CD14-positive monocyte (primary cell): ENCODE results near the gene DLGAP1. TPM values are rescaled to one million over a fixed set of nuclear protein-coding genes. Genes with fewer than 3 reads are reported as not detected.

ENCODE experiments used
- DNase-seq, 3 donors: peaks; one replicate each; pipeline ENCODE4 v3.0.0-alpha.2; 2011 to 2022
- H2AFZ ChIP-seq: 2 replicates; pipeline ENCODE4 v1.6.0; 2012; ENCODE audit warnings: mild to moderate bottlenecking, low read depth, low read length, inconsistent platforms; ENCODE audit not compliant: insufficient read depth, poor library complexity, severe bottlenecking
- H3K27ac ChIP-seq, 2 donors: 1 replicate in 1 of 2; 2 replicates in 1 of 2; pipeline ENCODE4 v1.5.1; 2012 to 2013; ENCODE audit warnings: low read length in 2 of 2, control low read depth in 1 of 2, inconsistent platforms in 1 of 2, low read depth in 1 of 2, mild to moderate bottlenecking in 1 of 2
- H3K27me3 ChIP-seq, 2 donors: one replicate each; pipeline versions ENCODE4 v1.6.0 to v1.6.1; 2011 to 2013; ENCODE audit warnings: low read length in 2 of 2; ENCODE audit not compliant: control insufficient read depth in 2 of 2, insufficient read depth in 2 of 2
- H3K36me3 ChIP-seq, 2 donors: replicated peaks in 1 of 2; 1 replicate in 1 of 2; 2 replicates in 1 of 2; pipeline versions ENCODE4 v1.5.1 to v1.6.1; 2012 to 2013; ENCODE audit warnings: low read length in 2 of 2, control low read depth in 1 of 2, inconsistent platforms in 1 of 2, mild to moderate bottlenecking in 1 of 2; ENCODE audit not compliant: insufficient read depth in 2 of 2, control insufficient read depth in 1 of 2
- H3K4me1 ChIP-seq, 2 donors: 1 replicate in 1 of 2; 2 replicates in 1 of 2; pipeline versions ENCODE4 v1.5.1 to v1.6.1; 2012 to 2013; ENCODE audit warnings: low read length in 2 of 2, control low read depth in 1 of 2, inconsistent platforms in 1 of 2, mild to moderate bottlenecking in 1 of 2, moderate library complexity in 1 of 2; ENCODE audit not compliant: insufficient read depth in 2 of 2, control insufficient read depth in 1 of 2
- H3K4me2 ChIP-seq: replicated peaks from 2 replicates; pipeline ENCODE3; 2012; ENCODE audit warnings: low read length, moderate library complexity, mild to moderate bottlenecking; ENCODE audit not compliant: poor library complexity, severe bottlenecking; ENCODE audit errors: extremely low read depth
- H3K4me3 ChIP-seq, 3 experiments: fragments of 200-600 bp in 1 of 3; sonication (generic) in 1 of 3; replicated peaks in 1 of 3; 1 replicate in 2 of 3; 2 replicates in 1 of 3; pipeline ENCODE4 v1.5.1; 2011 to 2013; ENCODE audit warnings: low read length in 3 of 3, mild to moderate bottlenecking in 3 of 3, control low read depth in 2 of 3, low read depth in 2 of 3, inconsistent platforms in 1 of 3, moderate library complexity in 1 of 3
- H3K79me2 ChIP-seq: 2 replicates; pipeline ENCODE4 v1.6.0; 2012; ENCODE audit warnings: mild to moderate bottlenecking, control low read depth, inconsistent platforms, low read length, moderate library complexity; ENCODE audit not compliant: insufficient read depth
- H3K9ac ChIP-seq: 2 replicates; pipeline ENCODE4 v1.6.0; 2017; ENCODE audit warnings: low read length, mild to moderate bottlenecking; ENCODE audit not compliant: insufficient read depth, poor library complexity, severe bottlenecking
- H3K9me3 ChIP-seq, 2 donors: replicated peaks in 1 of 2; 1 replicate in 1 of 2; 2 replicates in 1 of 2; pipeline versions ENCODE4 v1.5.1 to v1.6.1; 2012 to 2013; ENCODE audit warnings: low read length in 2 of 2, control low read depth in 1 of 2; ENCODE audit not compliant: control insufficient read depth in 1 of 2, insufficient read depth in 1 of 2
- H4K20me1 ChIP-seq: 2 replicates; pipeline ENCODE4 v1.6.0; 2012; ENCODE audit warnings: mild to moderate bottlenecking, low read length, control low read depth, moderate library complexity; ENCODE audit not compliant: insufficient read depth
- H3K27ac Mint-ChIP-seq, 7 donors: one replicate each; pipeline ENCODE4 v1.8.0; 2020; ENCODE audit warnings: mild to moderate bottlenecking in 7 of 7, mixed read lengths in 7 of 7, moderate library complexity in 6 of 7, inconsistent platforms in 2 of 7
- H3K27me3 Mint-ChIP-seq, 3 donors: one replicate each; pipeline ENCODE4 v1.8.0; 2021 to 2022; ENCODE audit warnings: low read depth in 3 of 3, mild to moderate bottlenecking in 3 of 3, mixed read lengths in 3 of 3, moderate library complexity in 3 of 3, inconsistent platforms in 1 of 3
- H3K36me3 Mint-ChIP-seq, 2 donors: one replicate each; pipeline ENCODE4 v1.8.0; 2020; ENCODE audit warnings: mixed read lengths in 2 of 2, inconsistent platforms in 1 of 2, mild to moderate bottlenecking in 1 of 2
- H3K4me1 Mint-ChIP-seq: one replicate; pipeline ENCODE4 v1.8.0; 2020; ENCODE audit warnings: mild to moderate bottlenecking, mixed read lengths
- H3K4me3 Mint-ChIP-seq, 2 donors: one replicate each; pipeline ENCODE4 v1.8.0; 2020; ENCODE audit warnings: mild to moderate bottlenecking in 2 of 2, mixed read lengths in 2 of 2, moderate library complexity in 1 of 2
- H3K9me3 Mint-ChIP-seq, 7 donors: one replicate each; pipeline ENCODE4 v1.8.0; 2020 to 2022; ENCODE audit warnings: mixed read lengths in 7 of 7, mild to moderate bottlenecking in 6 of 7, moderate library complexity in 6 of 7, inconsistent platforms in 2 of 7
- WGBS: methylation state at CpG from one replicate; pipeline ENCODE4 v1.1.5; 2013; ENCODE audit warnings: missing lambda C conversion rate; ENCODE audit not compliant: insufficient coverage; 5-methylcytosine and 5-hydroxymethylcytosine counted together
- intact Hi-C, 2 donors: fragments of 100-400 bp; cut with micrococcal nuclease; formaldehyde crosslinking; loops; one replicate each; pipeline versions ENCODE4 v1.15.0 to v1.15.1; 2023
- polyA plus RNA-seq, 3 donors: library from polyadenylated mRNA; depleted of rRNA in 1 of 3; unstranded in 2 of 3; stranded (reverse) in 1 of 3; fragments of 300-500 nt in 2 of 3; fragments of >200 nt in 1 of 3; fragmentation: Illumina TruSeq in 2 of 3; gene quantifications; 1 replicate in 2 of 3; 2 replicates in 1 of 3; pipeline ENCODE4 v1.2.3, GENCODE V29; 2012 to 2021
- TF ChIP-seq, protein P1 (sequence below): fragments of 200-600 bp; IDR thresholded peaks from one replicate; pipeline ENCODE4 v1.8.0; 2022; ENCODE audit warnings: antibody characterized with exemption, mild to moderate bottlenecking

The DLGAP1 gene
- polyA plus RNA-seq, 3 donors: 0.09 to 0.42 TPM; not detected in 1

GRCh38 chr18:3554811-3555427, 900.2 kb downstream of the DLGAP1 start:
- WGBS: no CpG with 5 or more reads among the region's 2 CpGs

DNA sequence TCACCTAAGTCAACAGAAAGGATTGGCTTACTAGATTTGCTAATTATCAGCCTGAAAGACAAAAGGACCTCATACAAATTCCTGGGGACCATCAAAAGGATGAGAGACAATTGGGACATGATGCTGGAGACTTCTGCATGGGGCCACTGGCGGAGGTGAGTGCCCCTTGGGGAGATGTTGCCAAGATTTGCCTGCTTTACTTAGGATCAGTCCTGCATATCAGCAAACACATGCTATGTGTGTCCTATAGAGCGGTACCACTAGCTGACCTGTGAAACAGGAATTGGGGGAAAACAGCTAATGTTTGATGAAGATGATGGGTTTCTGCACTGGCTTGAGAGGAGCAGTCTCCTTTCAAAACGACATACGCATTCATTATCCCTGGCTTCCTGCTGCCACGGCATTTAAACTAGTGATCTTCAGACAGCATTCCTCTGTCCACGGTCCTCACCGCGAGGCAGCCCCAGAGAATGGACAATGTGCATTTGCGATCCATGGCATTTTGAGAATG, 901.0 kb downstream of the DLGAP1 start:
- no peaks in the 10 kb centered on the region for H3K4me1 ChIP-seq
- Mint-ChIP-seq H3K4me1 (no peaks in the 10 kb centered on the region), H3K27ac (no peak overlapping the region), H3K36me3 (no peaks in the 10 kb centered on the region), H3K27me3 (peaks cover 0 to 2% (median 0%) of the 10 kb centered on the region in 3 donors), H3K4me3 (no peak overlapping the region), H3K9me3 (peaks cover 0 to 7% (median 0%) of the 10 kb centered on the region in 7 donors)
- H3K27me3 ChIP-seq: no peaks in the 10 kb centered on the region
- no peak overlapping the region for H3K4me3 ChIP-seq
- no peak overlapping the region for H3K9ac ChIP-seq
- H3K79me2 ChIP-seq: no peaks in the 10 kb centered on the region
- H2AFZ ChIP-seq: no peak overlapping the region
- H3K36me3 ChIP-seq: no peaks in the 10 kb centered on the region
- no peak for DNase-seq
- WGBS: 95% methylated on average over 8 of the region's 9 CpGs
- H3K27ac ChIP-seq: no peak overlapping the region
- TF ChIP-seq, protein P1, sequence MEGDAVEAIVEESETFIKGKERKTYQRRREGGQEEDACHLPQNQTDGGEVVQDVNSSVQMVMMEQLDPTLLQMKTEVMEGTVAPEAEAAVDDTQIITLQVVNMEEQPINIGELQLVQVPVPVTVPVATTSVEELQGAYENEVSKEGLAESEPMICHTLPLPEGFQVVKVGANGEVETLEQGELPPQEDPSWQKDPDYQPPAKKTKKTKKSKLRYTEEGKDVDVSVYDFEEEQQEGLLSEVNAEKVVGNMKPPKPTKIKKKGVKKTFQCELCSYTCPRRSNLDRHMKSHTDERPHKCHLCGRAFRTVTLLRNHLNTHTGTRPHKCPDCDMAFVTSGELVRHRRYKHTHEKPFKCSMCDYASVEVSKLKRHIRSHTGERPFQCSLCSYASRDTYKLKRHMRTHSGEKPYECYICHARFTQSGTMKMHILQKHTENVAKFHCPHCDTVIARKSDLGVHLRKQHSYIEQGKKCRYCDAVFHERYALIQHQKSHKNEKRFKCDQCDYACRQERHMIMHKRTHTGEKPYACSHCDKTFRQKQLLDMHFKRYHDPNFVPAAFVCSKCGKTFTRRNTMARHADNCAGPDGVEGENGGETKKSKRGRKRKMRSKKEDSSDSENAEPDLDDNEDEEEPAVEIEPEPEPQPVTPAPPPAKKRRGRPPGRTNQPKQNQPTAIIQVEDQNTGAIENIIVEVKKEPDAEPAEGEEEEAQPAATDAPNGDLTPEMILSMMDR: no peak
- H4K20me1 ChIP-seq: no peaks in the 10 kb centered on the region
- intact Hi-C loops: no loop called here
- H3K9me3 ChIP-seq: no peaks in the 10 kb centered on the region
- no peak overlapping the region for H3K4me2 ChIP-seq

More at GRCh38 chr18:3554811-3555427, 900.2 kb downstream of the DLGAP1 start:
- H3K36me3 Mint-ChIP-seq: no peaks in the 10 kb centered on the region
- TF ChIP-seq, protein P1: no peak
- Histone ChIP-seq H3K27ac (no peak overlapping the region), H3K4me3 (no peak overlapping the region), H3K9ac (no peak overlapping the region), H2AFZ (no peak overlapping the region), H3K9me3 (no peaks in the 10 kb centered on the region), H3K4me1 (no peaks in the 10 kb centered on the region), H4K20me1 (no peaks in the 10 kb centered on the region), H3K36me3 (no peaks in the 10 kb centered on the region), H3K79me2 (no peaks in the 10 kb centered on the region), H3K27me3 (no peaks in the 10 kb centered on the region), H3K4me2 (no peak overlapping the region)
- H3K4me1 Mint-ChIP-seq: no peaks in the 10 kb centered on the region
- H3K4me3 Mint-ChIP-seq: no peak overlapping the region
- H3K9me3 Mint-ChIP-seq: peaks cover 0 to 5% (median 0%) of the 10 kb centered on the region in 7 donors
- peaks cover 0 to 5% (median 0%) of the 10 kb centered on the region in 3 donors for H3K27me3 Mint-ChIP-seq
- intact Hi-C loops: no loop called here
- no peak for DNase-seq
- H3K27ac Mint-ChIP-seq: no peak overlapping the region
